GM18498 (cell line): ENCODE results near the gene KRTAP1-1.
"Not testable (repeated sequence)": the region's sequence is repeated elsewhere in the genome, so short reads cannot be mapped to it uniquely, and the experiment has no call there.

Experiments
- ATAC-seq: cut with Tn5 transposase; IDR thresholded peaks from one replicate; pipeline ENCODE4 v1.9.1; 2021; ENCODE audit warnings: mild to moderate bottlenecking, moderate library complexity; ENCODE audit not compliant: unreplicated experiment

The KRTAP1-1 gene

GRCh38 chr17:41040783-41041571 is at the start of gene KRTAP1-1:
Gene KRTAP1-1 (minus strand): TSS chr17:41041450. CDS start chr17:41041397, 53 bp downstream.
- ATAC-seq, result not testable (repeated sequence)

GRCh38 chr17:41088760-41089352 is 47.6 kb upstream of the KRTAP1-1 start:
- ATAC-seq, result not testable (repeated sequence)

GRCh38 chr17:41084100-41084856 is 43.0 kb upstream of the KRTAP1-1 start, which contains the start of gene KRTAP4-7:
Gene KRTAP4-7 (plus strand): TSS chr17:41084150. CDS start chr17:41084207, 57 bp downstream.
- ATAC-seq, result not testable (repeated sequence)

- not testable (repeated sequence) for ATAC-seq
These were observed 42.2 kb upstream of the KRTAP1-1 start for GRCh38 chr17:41083427-41083826.

GRCh38 chr17:41082626-41083025 is 41.4 kb upstream of the KRTAP1-1 start:
- no peak for ATAC-seq

- ATAC-seq, result no peak
These were observed 35.5 kb upstream of the KRTAP1-1 start for GRCh38 chr17:41076788-41077187.

GRCh38 chr17:41073676-41074075 is 32.4 kb upstream of the KRTAP1-1 start:
- no peak for ATAC-seq

GRCh38 chr17:41071606-41072360 is 30.5 kb upstream of the KRTAP1-1 start:
- no peak for ATAC-seq

GRCh38 chr17:41069031-41069430 is 27.8 kb upstream of the KRTAP1-1 start:
- ATAC-seq, result no peak

- no peak for ATAC-seq
These were observed 26.0 kb upstream of the KRTAP1-1 start for GRCh38 chr17:41067281-41067680.

- no peak for ATAC-seq
These were observed 24.8 kb upstream of the KRTAP1-1 start, which contains the start of gene KRTAP2-4 for GRCh38 chr17:41065829-41066624. Gene KRTAP2-4 (minus strand): TSS chr17:41065879. CDS start chr17:41065845, 34 bp downstream.

- ATAC-seq, result not testable (repeated sequence)
These were observed 23.9 kb upstream of the KRTAP1-1 start for GRCh38 chr17:41065016-41065689.

- ATAC-seq, result no peak
These were observed 23.1 kb upstream of the KRTAP1-1 start for GRCh38 chr17:41064301-41064700.

- no peak for ATAC-seq
These were observed 22.2 kb upstream of the KRTAP1-1 start for GRCh38 chr17:41063449-41063848.

- ATAC-seq, result no peak
These were observed 20.7 kb upstream of the KRTAP1-1 start for GRCh38 chr17:41061964-41062363.

GRCh38 chr17:41060052-41060604 is 18.9 kb upstream of the KRTAP1-1 start, which contains the start of gene KRTAP2-3:
Gene KRTAP2-3 (minus strand): TSS chr17:41060114. CDS start chr17:41060050, 64 bp downstream.
- no peak for ATAC-seq

- ATAC-seq, result not testable (repeated sequence)
These were observed 18.2 kb upstream of the KRTAP1-1 start for GRCh38 chr17:41059276-41060051.

- no peak for ATAC-seq
These were observed 17.5 kb upstream of the KRTAP1-1 start for GRCh38 chr17:41058741-41059140.
